GM19468 (cell line): Measurements from ENCODE around the gene TSPAN14.
"Not testable (repeated sequence)": the region's sequence is repeated elsewhere in the genome, so short reads cannot be mapped to it uniquely, and the experiment has no call there.

ENCODE experiments used
- ATAC-seq: cut with Tn5 transposase; IDR thresholded peaks from one replicate; pipeline ENCODE4 v1.9.1; 2021; ENCODE audit warnings: mild to moderate bottlenecking, moderate library complexity, moderate number of reproducible peaks; ENCODE audit not compliant: unreplicated experiment; ENCODE audit errors: extremely low read depth

The TSPAN14 gene

GRCh38 chr10:80465839-80466590 lies 11.9 kb downstream of the TSPAN14 start:
- no peak for ATAC-seq

DNA sequence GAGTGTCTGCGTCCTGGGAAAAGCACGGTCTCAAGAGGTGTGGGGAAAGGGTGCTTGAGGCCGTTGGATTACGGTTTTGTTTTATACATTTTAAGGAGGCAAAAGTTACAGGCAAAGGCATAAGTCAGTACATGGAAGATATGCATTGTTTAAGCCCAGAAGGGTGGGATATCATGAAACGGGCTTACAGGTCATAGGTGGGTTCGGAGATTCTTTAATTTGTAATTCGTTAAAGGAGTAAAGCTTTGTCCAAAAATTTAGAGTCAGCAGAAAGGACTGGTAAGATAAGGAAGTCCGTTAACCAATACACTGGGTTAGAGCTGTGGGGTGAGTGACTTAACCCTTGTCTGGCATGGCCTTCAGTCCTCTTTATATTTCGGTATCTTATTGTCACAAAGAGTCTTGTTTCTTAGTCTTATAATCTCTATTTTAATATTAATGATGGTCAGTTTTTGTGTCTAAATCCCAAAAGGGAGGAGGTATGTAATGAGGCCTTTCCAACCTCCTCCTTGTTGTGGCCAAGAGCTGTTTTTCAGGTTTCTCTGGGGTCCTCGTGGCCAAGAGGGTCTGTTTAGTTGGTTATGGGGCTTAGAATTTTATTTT lies 12.7 kb downstream of the TSPAN14 start:
- no peak for ATAC-seq

GRCh38 chr10:80468002-80468401 lies 13.9 kb downstream of the TSPAN14 start:
- ATAC-seq: no peak

DNA sequence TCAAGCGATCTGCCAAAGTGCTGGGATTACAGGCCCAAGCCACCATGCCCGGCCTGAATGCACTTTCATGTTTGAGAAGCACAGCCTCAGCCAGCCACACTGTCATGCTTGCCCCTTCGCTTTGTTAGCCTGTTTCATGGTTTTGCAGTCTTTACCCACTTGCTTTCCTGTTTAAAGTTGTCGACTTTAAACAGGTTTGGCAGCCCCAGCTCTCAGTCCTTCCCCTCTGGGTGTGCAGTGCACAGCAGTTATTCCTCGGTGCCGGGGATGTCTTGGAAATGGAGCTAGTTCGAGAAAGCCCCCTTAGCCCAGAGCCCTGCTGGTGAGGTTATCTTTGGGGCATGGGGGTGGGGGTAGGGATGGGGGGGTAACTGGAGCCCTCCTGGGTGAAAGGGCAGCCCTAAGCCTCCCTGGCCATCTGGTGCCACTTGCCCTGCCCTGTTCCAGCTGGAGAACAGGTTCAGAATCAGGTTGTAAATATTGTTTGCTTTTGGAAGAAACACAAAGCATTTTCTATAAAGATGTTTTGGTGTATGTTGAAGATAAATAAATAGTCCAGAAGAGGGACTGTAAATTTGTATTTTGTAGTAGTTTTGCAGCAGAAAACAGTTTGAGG lies 14.8 kb downstream of the TSPAN14 start:
- ATAC-seq: no peak

GRCh38 chr10:80470266-80470665 lies 16.2 kb downstream of the TSPAN14 start:
- no peak for ATAC-seq

DNA sequence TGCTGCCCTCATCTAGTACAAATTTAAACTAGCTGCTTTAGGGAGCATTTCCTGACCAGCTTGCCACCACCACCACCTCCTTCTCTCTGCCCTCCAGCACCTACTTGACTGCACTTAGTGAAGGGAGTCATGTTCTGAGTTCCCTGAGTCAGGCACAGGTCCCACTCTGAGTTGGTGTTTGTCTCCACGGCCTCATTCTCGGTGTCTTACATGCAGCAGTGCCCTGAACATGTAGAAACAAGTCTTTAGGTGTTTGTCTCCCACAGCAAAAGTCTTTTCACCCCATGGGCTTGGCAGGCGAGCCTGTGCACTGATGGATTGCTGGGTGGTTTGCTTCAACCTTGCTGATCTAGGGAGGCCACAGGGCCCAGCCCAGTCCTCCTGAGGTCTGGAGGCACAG lies 16.9 kb downstream of the TSPAN14 start:
- no peak for ATAC-seq

- ATAC-seq: peak; percentile 24
Measured at GRCh38 chr10:80471715-80472233, 17.7 kb downstream of the TSPAN14 start.

DNA sequence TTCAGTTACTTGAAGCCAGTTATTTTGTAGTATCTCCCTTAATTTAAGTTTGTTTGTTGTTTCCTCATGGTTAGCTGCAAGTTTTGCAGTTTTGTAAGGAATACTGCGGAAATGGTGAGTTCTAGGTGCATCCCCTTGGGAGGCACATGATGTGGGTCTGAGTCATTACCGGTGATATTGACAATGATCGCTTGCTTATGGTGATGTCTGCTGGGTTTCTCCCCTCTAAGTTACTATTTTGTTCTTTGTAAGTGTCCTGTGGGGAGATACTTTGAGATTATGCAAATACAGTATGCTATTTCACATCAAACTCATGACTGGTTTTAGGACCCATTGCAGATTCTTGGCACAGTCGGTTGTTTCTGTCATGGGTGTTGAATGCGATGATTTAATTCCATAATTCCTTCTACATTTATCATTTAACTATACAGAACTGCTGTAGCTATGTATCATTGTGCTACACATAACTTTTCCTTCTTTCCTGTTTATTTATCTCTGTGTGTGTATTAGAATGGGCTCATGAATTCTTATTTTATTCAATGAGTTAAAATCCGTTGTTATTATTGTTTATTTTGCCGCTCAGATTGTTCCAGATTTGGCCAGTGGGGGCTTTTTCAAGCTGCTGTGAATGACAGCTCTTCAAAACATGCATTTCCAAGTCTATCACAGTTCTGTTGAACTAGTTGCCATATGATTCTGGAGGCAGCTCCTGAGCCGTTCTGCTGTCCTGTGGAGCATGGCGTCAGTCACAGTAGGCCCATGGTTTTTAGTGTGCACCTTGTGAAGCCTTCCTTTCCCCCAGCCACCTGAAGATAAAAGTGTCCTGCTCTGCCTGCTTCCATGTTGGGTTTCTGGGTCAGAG lies 18.4 kb downstream of the TSPAN14 start:
- ATAC-seq: peak; percentile 92

DNA sequence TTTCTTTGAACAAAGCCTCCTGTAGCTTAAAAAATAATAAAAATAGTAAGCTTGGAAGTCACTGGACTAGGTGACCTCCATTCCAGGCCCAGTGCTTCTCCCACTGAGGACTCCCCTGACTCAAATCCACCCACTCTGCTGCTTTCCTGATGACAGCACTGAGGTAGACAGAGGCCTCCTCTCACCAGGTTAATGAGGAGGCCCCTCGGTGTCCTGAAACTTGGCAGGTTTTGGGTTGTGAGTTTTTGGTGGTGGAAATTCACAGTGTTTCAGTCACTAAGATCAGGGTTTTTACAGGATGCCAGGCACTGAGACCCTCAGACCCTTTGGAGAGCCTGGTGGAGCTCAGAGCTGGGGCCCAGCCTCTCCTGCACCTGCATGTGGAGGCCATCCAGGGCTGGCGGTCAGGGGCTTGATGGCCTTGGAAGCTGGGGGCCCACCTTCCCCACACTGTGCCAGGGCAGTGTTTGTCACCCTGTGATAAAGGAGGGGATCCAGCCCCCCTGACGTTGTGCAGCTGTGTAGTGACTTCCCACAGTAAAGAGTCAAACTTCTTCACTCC lies 19.1 kb downstream of the TSPAN14 start:
- no peak for ATAC-seq

- ATAC-seq: no peak
Measured at GRCh38 chr10:80473692-80474596, 19.8 kb downstream of the TSPAN14 start.

DNA sequence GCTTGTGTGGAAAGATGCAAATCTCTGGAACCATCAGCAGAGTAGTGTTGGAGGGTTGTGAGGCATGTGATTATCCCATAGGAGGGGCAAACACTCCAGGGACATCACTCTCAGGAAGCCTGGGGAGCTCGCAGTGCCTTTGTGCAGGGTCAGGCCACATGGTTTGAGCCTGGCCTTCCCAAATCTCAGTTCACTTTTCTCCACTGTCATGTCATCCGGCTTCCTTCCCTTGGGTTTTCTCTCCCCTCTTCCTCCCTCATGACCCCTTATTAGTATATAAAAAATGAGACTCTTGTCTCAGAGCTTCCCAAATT lies 20.4 kb downstream of the TSPAN14 start:
- ATAC-seq: no peak

- ATAC-seq: no peak
Measured at GRCh38 chr10:80474941-80475340, 20.8 kb downstream of the TSPAN14 start.

DNA sequence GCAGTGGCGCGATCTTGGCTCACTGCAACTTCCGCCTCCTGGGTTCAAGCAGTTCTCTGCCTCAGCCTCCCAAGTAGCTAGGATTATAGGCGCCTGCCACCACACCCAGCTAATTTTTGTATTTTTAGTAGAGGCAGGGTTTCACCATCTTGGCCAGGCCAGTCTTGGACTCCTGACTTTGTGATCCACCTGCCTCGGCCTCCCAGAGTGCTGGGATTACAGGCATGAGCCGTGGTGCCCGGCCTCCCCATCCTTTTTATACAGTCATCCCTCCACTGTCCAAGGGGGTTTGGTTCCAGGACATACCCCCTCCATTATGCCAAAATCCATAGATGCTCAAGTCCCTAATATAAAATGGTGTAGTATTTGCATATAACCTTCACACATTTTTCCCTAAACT lies 21.5 kb downstream of the TSPAN14 start:
- not testable (repeated sequence) for ATAC-seq

DNA sequence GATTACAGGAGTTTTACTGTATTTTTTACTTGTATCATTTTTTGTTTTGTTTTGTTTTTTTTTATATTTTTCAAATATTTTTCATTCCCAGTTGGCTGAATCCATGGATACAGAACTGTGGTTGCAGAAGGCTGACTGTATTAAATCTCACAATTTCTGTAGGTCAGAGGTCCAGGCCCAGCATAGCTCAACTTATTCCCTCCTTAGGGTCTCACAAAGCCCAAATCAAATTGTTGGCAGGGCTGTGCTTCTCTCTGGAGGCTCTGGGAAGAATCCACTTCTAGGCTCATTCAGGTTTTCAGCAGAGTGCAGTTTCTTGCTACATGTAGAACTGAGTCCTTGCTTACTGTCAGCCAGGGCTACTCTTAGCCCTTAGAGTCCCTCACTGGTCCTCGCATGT lies 22.6 kb downstream of the TSPAN14 start:
- ATAC-seq: no peak

DNA sequence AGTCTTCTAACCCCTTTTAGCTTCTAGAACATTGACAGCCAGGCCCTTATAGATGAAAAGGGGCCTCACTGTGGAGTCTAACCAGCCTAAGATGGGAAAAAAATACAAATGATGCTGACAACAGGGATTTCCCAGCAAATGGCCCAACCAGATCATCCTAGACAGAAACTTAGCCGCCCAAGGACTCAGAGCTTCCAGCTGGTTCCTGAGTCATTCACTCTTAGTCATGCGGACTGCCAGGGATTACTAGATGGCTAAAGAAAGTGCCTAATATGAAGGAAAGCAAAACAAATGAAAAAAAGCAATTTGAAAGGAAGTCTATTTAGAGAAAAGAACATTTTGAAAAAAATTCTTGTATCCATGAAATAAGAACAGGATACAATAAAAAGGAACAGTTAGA lies 23.7 kb downstream of the TSPAN14 start:
- no peak for ATAC-seq

- ATAC-seq: not testable (repeated sequence)
Measured at GRCh38 chr10:80480373-80480772, 26.3 kb downstream of the TSPAN14 start.

DNA sequence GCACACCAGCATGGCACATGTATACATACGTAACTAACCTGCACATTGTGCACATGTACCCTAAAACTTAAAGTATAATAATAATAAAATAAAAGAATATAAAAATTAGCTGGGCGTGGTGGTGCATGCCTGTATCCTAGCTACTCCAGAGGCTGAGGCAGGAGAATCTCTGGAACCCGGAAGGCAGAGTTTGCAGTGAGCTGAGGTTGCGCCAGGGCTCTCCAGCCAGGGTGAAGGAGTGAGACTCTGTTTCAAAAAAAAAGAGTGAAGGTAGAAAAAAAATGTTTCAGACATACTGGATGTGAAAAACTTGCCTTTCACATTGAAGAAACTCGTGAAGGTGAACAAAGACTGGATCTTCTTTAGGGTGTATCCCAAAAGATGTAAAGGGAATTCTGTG lies 26.7 kb downstream of the TSPAN14 start:
- no peak for ATAC-seq

- ATAC-seq: no peak
Measured at GRCh38 chr10:80484243-80484642, 30.1 kb downstream of the TSPAN14 start.

DNA sequence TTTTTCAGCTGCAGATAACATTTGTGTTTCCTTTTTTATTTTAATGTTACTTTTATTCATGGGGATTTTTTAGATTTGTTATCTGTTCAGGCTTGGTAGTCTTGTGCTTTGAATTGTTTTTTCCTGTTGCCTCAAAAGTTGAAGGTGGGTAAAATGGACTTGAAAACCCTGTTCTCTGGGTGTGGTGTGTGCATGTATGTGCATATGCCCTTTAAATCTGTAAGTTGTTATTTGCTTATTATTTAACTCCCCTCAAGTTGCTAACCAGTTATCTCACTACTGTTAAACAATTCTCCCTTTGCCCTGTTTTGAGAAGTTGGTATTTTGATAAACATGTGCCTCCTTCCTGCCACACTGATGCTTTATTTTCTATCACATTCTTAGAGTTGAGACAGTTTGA lies 30.6 kb downstream of the TSPAN14 start:
- ATAC-seq: no peak
